Natural killer cell (primary cell): Measurements from ENCODE around the gene SLC1A2. TPM values are rescaled to one million over a fixed set of nuclear protein-coding genes. Genes with fewer than 3 reads are reported as not detected.

ENCODE experiments used
- ATAC-seq, 3 donors: fragments of 150-1000 bp in 2 of 3; fragments of 200-7000 bp in 1 of 3; cut with Tn5 transposase; 1 replicate in 1 of 3; 2 replicates in 2 of 3; pipeline ENCODE4 v1.10.0; 2021; ENCODE audit warnings: mild to moderate bottlenecking in 2 of 3, moderate library complexity in 2 of 3
- DNase-seq, 2 donors: peaks; one replicate each; pipeline versions ENCODE4 v3.0.0 to v3.0.0-alpha.2; 2013 to 2021; ENCODE audit warnings: mixed read lengths in 1 of 2
- H3K27ac ChIP-seq: one replicate; pipeline ENCODE4 v1.5.1; 2013; ENCODE audit warnings: mild to moderate bottlenecking, low read length
- H3K27me3 ChIP-seq: one replicate; pipeline ENCODE4 v1.6.1; 2013; ENCODE audit warnings: low read length; ENCODE audit not compliant: control insufficient read depth, insufficient read depth
- H3K36me3 ChIP-seq: one replicate; pipeline ENCODE4 v1.6.1; 2013; ENCODE audit warnings: low read length; ENCODE audit not compliant: control insufficient read depth, insufficient read depth
- H3K4me1 ChIP-seq: one replicate; pipeline ENCODE4 v1.6.1; 2013; ENCODE audit warnings: low read length; ENCODE audit not compliant: control insufficient read depth, insufficient read depth
- H3K4me3 ChIP-seq: one replicate; pipeline ENCODE4 v1.5.1; 2013; ENCODE audit warnings: low read length
- H3K9me3 ChIP-seq: one replicate; pipeline ENCODE4 v1.6.1; 2013; ENCODE audit warnings: low read length; ENCODE audit not compliant: control insufficient read depth, insufficient read depth
- H3K27ac Mint-ChIP-seq, 2 donors: one replicate each; pipeline ENCODE4 v1.8.0; 2022; ENCODE audit warnings: mild to moderate bottlenecking in 2 of 2, mixed read lengths in 2 of 2, moderate library complexity in 1 of 2
- H3K27me3 Mint-ChIP-seq, 2 donors: one replicate each; pipeline ENCODE4 v1.8.0; 2022; ENCODE audit warnings: low read depth in 2 of 2, mixed read lengths in 2 of 2
- H3K36me3 Mint-ChIP-seq: one replicate; pipeline ENCODE4 v1.8.0; 2022; ENCODE audit warnings: mixed read lengths
- H3K4me1 Mint-ChIP-seq, 2 donors: one replicate each; pipeline ENCODE4 v1.8.0; 2022; ENCODE audit warnings: mixed read lengths in 2 of 2
- H3K4me3 Mint-ChIP-seq: one replicate; pipeline ENCODE4 v1.8.0; 2022; ENCODE audit warnings: mild to moderate bottlenecking, moderate library complexity, mixed read lengths
- H3K9me3 Mint-ChIP-seq, 2 donors: one replicate each; pipeline ENCODE4 v1.8.0; 2022; ENCODE audit warnings: mixed read lengths in 2 of 2
- WGBS: methylation state at CpG from one replicate; pipeline ENCODE4 v1.1.7; 2013; ENCODE audit warnings: missing lambda C conversion rate; ENCODE audit not compliant: insufficient coverage; 5-methylcytosine and 5-hydroxymethylcytosine counted together
- intact Hi-C: fragments of 100-400 bp; cut with micrococcal nuclease; formaldehyde crosslinking; loops from one replicate; pipeline ENCODE4 v1.14.2; 2022
- total RNA-seq, 4 donors: library from RNA; stranded (reverse); fragments of 120-200 nt in 1 of 4; gene quantifications; one replicate each; pipeline versions ENCODE4 v1.2.3 to v1.2.4, GENCODE V29; 2013 to 2022
- TF ChIP-seq, protein P1 (sequence below): fragments of 200-600 bp; IDR thresholded peaks from one replicate; pipeline ENCODE4 v1.8.0; 2022; ENCODE audit warnings: antibody characterized with exemption

The SLC1A2 gene
- total RNA-seq, 3 donors from 2014 or later (not counting 1 experiment from before 2014, with no cell fraction given) = 0.02 TPM; not detected in 2

DNA sequence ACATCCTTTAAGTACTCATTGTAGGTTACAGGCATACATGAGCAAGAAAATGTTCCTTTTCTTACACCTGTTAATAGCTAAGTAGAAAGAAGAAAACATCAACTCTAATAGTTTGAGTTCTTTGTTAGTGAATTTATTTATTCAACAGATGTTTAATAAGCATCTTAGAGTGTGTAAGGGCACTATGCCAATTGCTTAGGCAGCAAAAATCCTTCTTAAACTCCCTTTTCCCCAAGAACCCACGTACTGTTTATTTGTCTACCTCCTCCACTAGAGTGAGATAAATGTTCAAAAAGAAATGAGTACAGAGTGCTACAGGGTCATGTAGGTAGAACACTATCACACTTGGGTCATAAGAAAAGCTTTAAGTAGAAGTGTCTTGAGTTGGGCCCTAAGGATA lies 149.0 kb downstream of the SLC1A2 start:
- DNase-seq (no peak), ATAC-seq (no peak)
- Mint-ChIP-seq H3K27me3 (peaks cover 4 to 18% of the 10 kb centered on the region in 2 donors), H3K27ac (no peak overlapping the region), H3K4me1 (peaks cover 21 to 24% of the 10 kb centered on the region in 2 donors), H3K4me3 (no peak overlapping the region), H3K9me3 (no peaks in the 10 kb centered on the region), H3K36me3 (no peaks in the 10 kb centered on the region)
- no peak overlapping the region for H3K4me3 ChIP-seq
- H3K9me3 ChIP-seq = no peaks in the 10 kb centered on the region
- no peaks in the 10 kb centered on the region for H3K27me3 ChIP-seq
- H3K4me1 ChIP-seq = peaks cover 19% of the 10 kb centered on the region
- H3K36me3 ChIP-seq = no peaks in the 10 kb centered on the region
- intact Hi-C loops = no loop called here
- no CpG with 5 or more reads among the region's 1 CpG for WGBS
- TF ChIP-seq, protein P1, sequence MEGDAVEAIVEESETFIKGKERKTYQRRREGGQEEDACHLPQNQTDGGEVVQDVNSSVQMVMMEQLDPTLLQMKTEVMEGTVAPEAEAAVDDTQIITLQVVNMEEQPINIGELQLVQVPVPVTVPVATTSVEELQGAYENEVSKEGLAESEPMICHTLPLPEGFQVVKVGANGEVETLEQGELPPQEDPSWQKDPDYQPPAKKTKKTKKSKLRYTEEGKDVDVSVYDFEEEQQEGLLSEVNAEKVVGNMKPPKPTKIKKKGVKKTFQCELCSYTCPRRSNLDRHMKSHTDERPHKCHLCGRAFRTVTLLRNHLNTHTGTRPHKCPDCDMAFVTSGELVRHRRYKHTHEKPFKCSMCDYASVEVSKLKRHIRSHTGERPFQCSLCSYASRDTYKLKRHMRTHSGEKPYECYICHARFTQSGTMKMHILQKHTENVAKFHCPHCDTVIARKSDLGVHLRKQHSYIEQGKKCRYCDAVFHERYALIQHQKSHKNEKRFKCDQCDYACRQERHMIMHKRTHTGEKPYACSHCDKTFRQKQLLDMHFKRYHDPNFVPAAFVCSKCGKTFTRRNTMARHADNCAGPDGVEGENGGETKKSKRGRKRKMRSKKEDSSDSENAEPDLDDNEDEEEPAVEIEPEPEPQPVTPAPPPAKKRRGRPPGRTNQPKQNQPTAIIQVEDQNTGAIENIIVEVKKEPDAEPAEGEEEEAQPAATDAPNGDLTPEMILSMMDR = no peak
- no peak overlapping the region for H3K27ac ChIP-seq

DNA sequence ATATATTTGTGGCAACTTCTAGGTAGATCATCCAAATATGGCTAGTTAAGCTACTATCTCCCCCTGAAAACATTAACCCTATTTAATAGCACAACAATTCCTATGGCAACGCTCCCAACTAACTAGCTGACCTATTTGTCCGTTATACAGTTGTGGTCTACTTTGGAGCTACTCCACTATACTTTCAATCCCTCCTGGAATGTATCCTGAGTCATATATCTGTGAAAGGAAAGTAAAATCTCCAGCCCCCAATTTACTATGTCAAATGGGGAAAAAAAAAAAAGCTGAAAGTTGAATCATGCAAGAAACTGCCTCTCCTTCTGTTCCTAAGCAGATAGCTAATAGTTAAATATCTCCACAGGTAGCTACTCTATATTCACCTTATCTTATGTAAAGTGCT lies 151.9 kb downstream of the SLC1A2 start:
- 95% methylated on average over 2 of the region's 2 CpGs for WGBS

DNA sequence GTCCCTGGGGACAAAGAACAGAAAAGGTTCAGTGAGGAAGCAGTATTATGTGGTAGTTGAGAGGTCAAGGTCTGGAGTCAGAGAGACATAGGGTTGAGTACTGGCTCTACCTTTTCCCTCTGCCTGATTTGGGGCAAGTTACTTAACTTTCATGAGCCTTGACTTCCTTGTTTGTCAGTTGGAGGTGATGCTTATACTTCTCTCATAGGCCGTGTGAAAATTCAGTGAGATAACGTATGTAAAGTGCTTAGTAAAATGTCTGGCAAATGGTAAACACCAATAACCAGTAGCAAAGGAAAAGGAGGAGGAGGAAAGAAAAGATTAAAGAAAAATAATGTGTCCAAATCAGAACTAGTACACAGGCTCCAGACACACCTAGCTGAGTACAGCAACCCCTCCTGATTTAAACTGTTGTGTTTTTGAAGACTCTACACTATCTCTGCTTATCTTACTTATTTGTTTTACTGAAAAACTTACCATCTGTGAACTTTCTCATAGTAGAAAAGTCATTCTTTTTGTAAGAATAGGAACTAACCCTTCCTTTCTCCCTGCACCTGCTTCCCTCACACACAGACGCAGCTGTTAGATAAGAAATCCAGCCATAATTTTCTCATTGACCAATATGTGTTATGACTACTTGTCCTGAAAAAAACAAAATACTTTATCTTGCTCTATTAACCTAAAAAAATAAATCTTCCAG lies 153.5 kb downstream of the SLC1A2 start:
- Mint-ChIP-seq H3K4me1 (no peaks in the 10 kb centered on the region), H3K36me3 (no peaks in the 10 kb centered on the region), H3K9me3 (no peaks in the 10 kb centered on the region), H3K4me3 (no peak overlapping the region), H3K27me3 (no peaks in the 10 kb centered on the region), H3K27ac (no peak overlapping the region)
- ATAC-seq = no peak
- H3K9me3 ChIP-seq = no peaks in the 10 kb centered on the region
- H3K4me1 ChIP-seq = no peaks in the 10 kb centered on the region
- no peaks in the 10 kb centered on the region for H3K36me3 ChIP-seq
- TF ChIP-seq, protein P1 = no peak
- DNase-seq = no peak
- no peaks in the 10 kb centered on the region for H3K27me3 ChIP-seq
- WGBS = 77% methylated on average over 3 of the region's 3 CpGs
- intact Hi-C loops = no loop called here
- H3K4me3 ChIP-seq = no peak overlapping the region
- no peak overlapping the region for H3K27ac ChIP-seq

More for the DNA sequence above, 151.9 kb downstream of the SLC1A2 start:
- no peaks in the 10 kb centered on the region for H3K9me3 Mint-ChIP-seq
- TF ChIP-seq, protein P1 = no peak
- H3K27me3 ChIP-seq = no peaks in the 10 kb centered on the region
- no peak for ATAC-seq
- H3K9me3 ChIP-seq = no peaks in the 10 kb centered on the region
- H3K27ac Mint-ChIP-seq = no peak overlapping the region
- no peaks in the 10 kb centered on the region for H3K36me3 ChIP-seq
- H3K36me3 Mint-ChIP-seq = no peaks in the 10 kb centered on the region
- no peaks in the 10 kb centered on the region for H3K27me3 Mint-ChIP-seq
- DNase-seq = no peak
- H3K4me3 Mint-ChIP-seq = no peak overlapping the region
- peaks cover 10% of the 10 kb centered on the region in 2 donors for H3K4me1 Mint-ChIP-seq
- H3K4me1 ChIP-seq = peaks cover 5% of the 10 kb centered on the region
- H3K4me3 ChIP-seq = no peak overlapping the region
- intact Hi-C loops = no loop called here
- no peak overlapping the region for H3K27ac ChIP-seq

DNA sequence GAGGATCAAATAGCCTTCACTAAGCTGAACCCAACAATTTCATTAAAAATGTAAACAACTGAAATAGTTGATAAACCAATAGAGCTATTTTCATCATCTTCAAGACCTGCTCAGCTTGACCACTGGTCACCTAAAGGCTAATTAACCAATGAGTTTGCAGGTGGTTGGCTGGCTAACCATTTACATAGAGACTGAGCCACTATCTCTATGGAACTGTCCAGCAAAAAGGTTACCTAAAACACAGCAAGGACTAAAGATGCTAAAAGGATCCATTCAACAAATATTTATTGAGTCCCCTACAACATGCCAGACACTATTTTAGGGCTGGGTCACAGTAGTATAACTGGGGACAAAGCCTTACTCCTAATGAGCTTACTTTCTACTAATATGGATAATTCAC lies 156.6 kb downstream of the SLC1A2 start:
- H3K4me3 ChIP-seq = no peak overlapping the region
- Mint-ChIP-seq H3K36me3 (no peaks in the 10 kb centered on the region), H3K4me3 (no peak overlapping the region), H3K27me3 (peaks cover 0 to 3% of the 10 kb centered on the region in 2 donors), H3K4me1 (peaks cover 0 to under 1% of the 10 kb centered on the region in 2 donors), H3K27ac (no peak overlapping the region), H3K9me3 (no peaks in the 10 kb centered on the region)
- H3K4me1 ChIP-seq = no peaks in the 10 kb centered on the region
- H3K36me3 ChIP-seq = no peaks in the 10 kb centered on the region
- H3K9me3 ChIP-seq = no peaks in the 10 kb centered on the region
- intact Hi-C loops = no loop called here
- no peak overlapping the region for H3K27ac ChIP-seq
- TF ChIP-seq, protein P1 = no peak
- no peak for ATAC-seq
- no peaks in the 10 kb centered on the region for H3K27me3 ChIP-seq
- DNase-seq = no peak
